ENCODE data around the gene BROX. TPM values are rescaled to one million over a fixed set of nuclear protein-coding genes. Genes with fewer than 3 reads are reported as not detected.

BROX gene
- total RNA-seq, 1 experiment from 2014 or later, result 68.8 TPM

DNA sequence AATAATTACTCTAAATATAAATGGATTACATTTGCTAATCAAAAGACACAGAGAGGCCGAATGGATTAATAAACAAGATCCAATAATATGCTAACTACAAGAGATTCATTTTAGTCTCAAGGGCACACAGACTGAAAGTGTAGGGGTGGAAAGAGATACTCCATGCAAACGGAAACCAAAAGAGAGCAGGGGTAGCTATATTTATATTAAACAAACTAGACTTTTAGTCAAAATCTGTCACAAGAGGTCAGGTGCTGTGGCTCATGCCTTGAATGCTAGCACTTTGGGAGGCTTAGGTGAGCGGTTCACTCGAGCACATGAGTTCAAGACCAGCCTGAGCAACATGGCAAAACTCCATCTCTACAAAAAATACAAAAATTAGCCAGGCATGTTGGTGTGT, 68.9 kb downstream of the BROX start:
- CTCF ChIA-PET, result no interaction called here
- no peak overlapping the region for H3K27ac Mint-ChIP-seq (ENCODE audit: unreplicated experiment)
- no peak overlapping the region for H3K4me3 Mint-ChIP-seq (ENCODE audit: low read depth, unreplicated experiment)
- DNase-seq, result no peak
- no peaks in the 10 kb centered on the region for H3K36me3 Mint-ChIP-seq (ENCODE audit: insufficient read depth, unreplicated experiment)
- peaks cover 24% of the 10 kb centered on the region for H3K27me3 Mint-ChIP-seq (ENCODE audit: unreplicated experiment)
- TF ChIP-seq, protein P1, sequence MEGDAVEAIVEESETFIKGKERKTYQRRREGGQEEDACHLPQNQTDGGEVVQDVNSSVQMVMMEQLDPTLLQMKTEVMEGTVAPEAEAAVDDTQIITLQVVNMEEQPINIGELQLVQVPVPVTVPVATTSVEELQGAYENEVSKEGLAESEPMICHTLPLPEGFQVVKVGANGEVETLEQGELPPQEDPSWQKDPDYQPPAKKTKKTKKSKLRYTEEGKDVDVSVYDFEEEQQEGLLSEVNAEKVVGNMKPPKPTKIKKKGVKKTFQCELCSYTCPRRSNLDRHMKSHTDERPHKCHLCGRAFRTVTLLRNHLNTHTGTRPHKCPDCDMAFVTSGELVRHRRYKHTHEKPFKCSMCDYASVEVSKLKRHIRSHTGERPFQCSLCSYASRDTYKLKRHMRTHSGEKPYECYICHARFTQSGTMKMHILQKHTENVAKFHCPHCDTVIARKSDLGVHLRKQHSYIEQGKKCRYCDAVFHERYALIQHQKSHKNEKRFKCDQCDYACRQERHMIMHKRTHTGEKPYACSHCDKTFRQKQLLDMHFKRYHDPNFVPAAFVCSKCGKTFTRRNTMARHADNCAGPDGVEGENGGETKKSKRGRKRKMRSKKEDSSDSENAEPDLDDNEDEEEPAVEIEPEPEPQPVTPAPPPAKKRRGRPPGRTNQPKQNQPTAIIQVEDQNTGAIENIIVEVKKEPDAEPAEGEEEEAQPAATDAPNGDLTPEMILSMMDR (IDR thresholded peaks at IDR 0.05; ENCODE audit: unreplicated experiment), result no peak
- intact Hi-C loops (cut with micrococcal nuclease; ENCODE audit: unreplicated experiment), result no loop called here
- H3K4me1 Mint-ChIP-seq (ENCODE audit: low read depth, unreplicated experiment), result peaks cover 27% of the 10 kb centered on the region
- BruUV-seq (replicated peaks), result no TSS peak
- H3K9me3 Mint-ChIP-seq (ENCODE audit: low read depth, unreplicated experiment), result no peaks in the 10 kb centered on the region

DNA sequence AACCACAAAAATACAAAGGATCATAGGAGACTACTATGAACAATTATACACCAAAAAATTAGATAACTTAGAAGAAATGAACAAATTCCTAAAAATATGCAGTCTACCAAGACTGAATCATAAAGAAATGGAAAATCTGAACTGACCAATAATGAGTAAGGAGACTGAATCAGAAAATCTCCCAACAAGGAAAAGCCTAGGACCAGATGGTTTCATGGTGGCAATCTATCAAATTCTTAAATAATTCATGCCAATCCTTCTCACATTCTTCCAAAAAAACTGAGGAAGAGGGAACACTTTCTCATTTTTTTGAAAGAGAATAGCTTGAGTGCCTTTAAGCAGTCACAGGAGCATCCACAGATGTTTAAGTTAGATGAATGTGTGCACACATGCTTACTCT, 70.7 kb downstream of the BROX start:
- intact Hi-C loops (cut with micrococcal nuclease; ENCODE audit: unreplicated experiment), result no loop called here
- H3K4me3 Mint-ChIP-seq (ENCODE audit: low read depth, unreplicated experiment), result no peak overlapping the region
- no peak overlapping the region for H3K27ac Mint-ChIP-seq (ENCODE audit: unreplicated experiment)
- TF ChIP-seq, protein P1 (IDR thresholded peaks at IDR 0.05; ENCODE audit: unreplicated experiment), result no peak
- BruUV-seq (replicated peaks), result no TSS peak
- peaks cover 31% of the 10 kb centered on the region for H3K4me1 Mint-ChIP-seq (ENCODE audit: low read depth, unreplicated experiment)
- CTCF ChIA-PET, result no interaction called here
- H3K36me3 Mint-ChIP-seq (ENCODE audit: insufficient read depth, unreplicated experiment), result no peaks in the 10 kb centered on the region
- H3K9me3 Mint-ChIP-seq (ENCODE audit: low read depth, unreplicated experiment), result no peaks in the 10 kb centered on the region
- peaks cover 35% of the 10 kb centered on the region for H3K27me3 Mint-ChIP-seq (ENCODE audit: unreplicated experiment)
- DNase-seq, result no peak

DNA sequence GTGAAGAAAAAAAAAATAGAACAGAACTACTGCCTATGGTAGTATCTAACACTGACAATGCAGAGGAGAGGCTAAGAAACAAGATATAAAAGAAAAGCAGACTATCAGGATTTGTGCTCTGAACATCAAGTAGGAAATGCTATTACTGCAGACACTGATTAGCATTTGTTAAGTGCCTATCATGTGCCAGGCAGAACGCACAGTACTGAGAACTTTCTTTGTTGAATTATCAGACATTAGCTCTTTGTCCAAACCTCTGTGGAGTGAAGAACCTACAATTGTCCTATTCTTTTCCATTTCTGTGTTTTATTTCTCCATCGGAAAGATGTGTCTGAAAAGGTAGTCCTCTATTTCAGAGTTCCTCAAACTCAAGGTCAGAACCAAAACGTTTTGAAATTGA, 72.0 kb downstream of the BROX start:
- DNase-seq, result no peak
- Mint-ChIP-seq H3K27ac (ENCODE audit: unreplicated experiment) (peak overlapping the region; percentile 16), H3K36me3 (ENCODE audit: insufficient read depth, unreplicated experiment) (no peaks in the 10 kb centered on the region), H3K9me3 (ENCODE audit: low read depth, unreplicated experiment) (no peaks in the 10 kb centered on the region), H3K27me3 (ENCODE audit: unreplicated experiment) (peaks cover 47% of the 10 kb centered on the region), H3K4me3 (ENCODE audit: low read depth, unreplicated experiment) (no peak overlapping the region), H3K4me1 (ENCODE audit: low read depth, unreplicated experiment) (peaks cover 31% of the 10 kb centered on the region)
- CTCF ChIA-PET, result no interaction called here
- intact Hi-C loops (cut with micrococcal nuclease; ENCODE audit: unreplicated experiment), result loop anchor here (2.0 kb wide), 1 partner anchor 46 kb away; no protein-coding TSS in a partner anchor
- no TSS peak for BruUV-seq (replicated peaks)
- TF ChIP-seq, protein P1 (IDR thresholded peaks at IDR 0.05; ENCODE audit: unreplicated experiment), result no peak

Other genes starting within 250 kb of the BROX start
- gene HHIPL2, start 164.5 kb upstream of the BROX start, total RNA-seq (2022), result 0.98 and 2.1 TPM in 2 replicates
- 16.3 and 16.4 TPM in 2 replicates for gene TAF1A, start 122.6 kb upstream of the BROX start, total RNA-seq (2022)
- gene MIA3, start 94.5 kb upstream of the BROX start, total RNA-seq (2022), result 60.3 and 72.6 TPM in 2 replicates
- 41.2 and 46.2 TPM in 2 replicates for gene AIDA, start 73 bp upstream of the BROX start, total RNA-seq (2022)
- 0.59 TPM in 1 of 2 replicates, not detected in the other for gene FAM177B, start 24.6 kb downstream of the BROX start, total RNA-seq (2022)
- 2.9 and 4.2 TPM in 2 replicates for gene DISP1, start 102.5 kb downstream of the BROX start, total RNA-seq (2022)